Right forelimb (tissue), 1 donor: ENCODE data around the gene ANKEF1.

ENCODE experiments used
- DNase-seq: peaks from one replicate; pipeline ENCODE4 v3.0.0-alpha.2; 2018

ANKEF1 gene

GRCh38 chr20:10090588-10091166 lies 55.9 kb downstream of the ANKEF1 start:
- no peak for DNase-seq

- DNase-seq, result no peak
Measured at GRCh38 chr20:10093087-10093591, 58.4 kb downstream of the ANKEF1 start.

- DNase-seq, result no peak
Measured at GRCh38 chr20:10094566-10095173, 59.9 kb downstream of the ANKEF1 start.

- DNase-seq, result no peak
Measured at GRCh38 chr20:10096790-10097189, 62.0 kb downstream of the ANKEF1 start.

GRCh38 chr20:10105046-10105445 lies 70.3 kb downstream of the ANKEF1 start:
- no peak for DNase-seq
